Left lobe of liver (tissue), 2 donors: ENCODE results near the gene SH3TC1. TPM values are rescaled to one million over a fixed set of nuclear protein-coding genes. Genes with fewer than 3 reads are reported as not detected.
A peak's percentile ranks its signal among the peaks of the same experiment; 100 is the strongest.

Experiments used
- ATAC-seq: fragments of 200-7000 bp; cut with Tn5 transposase; one replicate; pipeline ENCODE4 v1.9.1; 2020; ENCODE audit warnings: mild to moderate bottlenecking, moderate library complexity
- DNase-seq: peaks from one replicate; pipeline ENCODE4 v3.0.0-alpha.2; 2020; ENCODE audit warnings: low spot score
- total RNA-seq: library from RNA; stranded (reverse); gene quantifications from one replicate; pipeline ENCODE4 v1.2.1, GENCODE V29; 2021
- donor health status: DM: no; HTN: no; CAD: no; lungs with moderate emphysema.
- donor health status: DM: no; HTN: yes; CAD: no.

Gene SH3TC1
- total RNA-seq, 1 donor from 2014 or later: 33.3 TPM

- ATAC-seq (no peak), DNase-seq (no peak)
Measured at GRCh38 chr4:8179771-8180170, 19.3 kb upstream of the SH3TC1 start.

GRCh38 chr4:8180310-8181093 is 18.6 kb upstream of the SH3TC1 start:
- DNase-seq (no peak), ATAC-seq (no peak)

- ATAC-seq (no peak), DNase-seq (no peak)
Measured at GRCh38 chr4:8181119-8181518, 18.0 kb upstream of the SH3TC1 start.

GRCh38 chr4:8181844-8182243 is 17.2 kb upstream of the SH3TC1 start:
- ATAC-seq: peak; percentile 76
- DNase-seq: no peak

GRCh38 chr4:8182294-8182693 is 16.8 kb upstream of the SH3TC1 start:
- ATAC-seq: no peak
- DNase-seq: no peak

GRCh38 chr4:8182858-8183725 is 16.0 kb upstream of the SH3TC1 start:
- ATAC-seq: peak; percentile 67

GRCh38 chr4:8184061-8184460 is 15.0 kb upstream of the SH3TC1 start:
- no peak for DNase-seq

More at GRCh38 chr4:8182858-8183725, 16.0 kb upstream of the SH3TC1 start:
- peak; percentile 74 for DNase-seq

GRCh38 chr4:8185295-8185694 is 13.8 kb upstream of the SH3TC1 start:
- DNase-seq (no peak), ATAC-seq (no peak)

More at GRCh38 chr4:8184061-8184460, 15.0 kb upstream of the SH3TC1 start:
- ATAC-seq: no peak

GRCh38 chr4:8185930-8186329 is 13.2 kb upstream of the SH3TC1 start:
- no peak for ATAC-seq
- no peak for DNase-seq

GRCh38 chr4:8188085-8188484 is 11.0 kb upstream of the SH3TC1 start:
- DNase-seq (no peak), ATAC-seq (peak; percentile 13)

- ATAC-seq: peak; percentile 74
- peak; percentile 75 for DNase-seq
Measured at GRCh38 chr4:8188743-8189550, 10.1 kb upstream of the SH3TC1 start.

- ATAC-seq: no peak
- no peak for DNase-seq
Measured at GRCh38 chr4:8189551-8190466, 9.3 kb upstream of the SH3TC1 start.

- ATAC-seq (peak; percentile 53), DNase-seq (peak; percentile 66)
Measured at GRCh38 chr4:8191136-8191747, 7.8 kb upstream of the SH3TC1 start.

- DNase-seq (peak; percentile 62), ATAC-seq (peak; percentile 68)
Measured at GRCh38 chr4:8192748-8193738, 6.0 kb upstream of the SH3TC1 start.

GRCh38 chr4:8194306-8195242 is 4.5 kb upstream of the SH3TC1 start:
- ATAC-seq (no peak), DNase-seq (no peak)

GRCh38 chr4:8195431-8195830 is 3.7 kb upstream of the SH3TC1 start:
- DNase-seq (no peak), ATAC-seq (no peak)

GRCh38 chr4:8195841-8196458 is 3.1 kb upstream of the SH3TC1 start:
- no peak for DNase-seq
- no peak for ATAC-seq
